Endothelial cell of umbilical vein (primary cell): ENCODE results near the gene RASD1. TPM values are rescaled to one million over a fixed set of nuclear protein-coding genes. Genes with fewer than 3 reads are reported as not detected.

ENCODE experiments used
- BruUV-seq: library from RNA; stranded (reverse); fragments of 400-500 nt; replicated peaks from 2 replicates; lab custom pipeline; 2021; lab: Mats Ljungman, UMichigan
- CTCF ChIA-PET: fragments of 300-600, 350-600 bp; sonication (Branson Sonifier 250); formaldehyde crosslinking; loops from one replicate; lab custom pipeline; 2021; ENCODE audit warnings: antibody characterized with exemption, inconsistent platforms; lab: Charles Lee
- POLR2A ChIA-PET: fragments of 300-600, 350-600 bp; sonication (Branson Sonifier 250); formaldehyde crosslinking; loops from one replicate; lab custom pipeline; 2021; ENCODE audit warnings: antibody characterized with exemption, inconsistent platforms; lab: Charles Lee
- DNase-seq: peaks from one replicate; pipeline ENCODE4 v3.0.0-alpha.2; 2011; ENCODE audit warnings: low read depth, low spot score
- FAIRE-seq: peaks from 2 replicates; lab custom pipeline; 2011; peaks lifted over from hg19 to GRCh38; lab: Jason Lieb, UNC
- H2AFZ ChIP-seq: 2 replicates; pipeline ENCODE4 v1.6.0; 2012; ENCODE audit warnings: low read depth, low read length, control low read depth, inconsistent platforms
- H3K27ac ChIP-seq: 2 replicates; pipeline ENCODE4 v1.5.1; 2011; ENCODE audit warnings: low read depth, mild to moderate bottlenecking, control low read depth, low read length, moderate library complexity; ENCODE audit not compliant: insufficient read depth
- H3K27me3 ChIP-seq, 2 experiments: 2 replicates each; pipeline versions ENCODE4 v1.6.0 to v1.6.1; 2011; ENCODE audit warnings: low read length in 2 of 2, mixed read lengths in 1 of 2; ENCODE audit not compliant: control insufficient read depth in 2 of 2, insufficient read depth in 2 of 2
- H3K36me3 ChIP-seq, 2 experiments: 2 replicates in 1 of 2; 3 replicates in 1 of 2; pipeline ENCODE4 v1.5.1; 2011; ENCODE audit warnings: low read length in 2 of 2, mild to moderate bottlenecking in 1 of 2, moderate library complexity in 1 of 2; ENCODE audit not compliant: control insufficient read depth in 2 of 2, insufficient read depth in 2 of 2; ENCODE audit errors: extremely low read depth in 1 of 2
- H3K4me1 ChIP-seq: 3 replicates; pipeline ENCODE4 v1.5.1; 2011; ENCODE audit warnings: mild to moderate bottlenecking, low read length; ENCODE audit not compliant: control insufficient read depth, insufficient read depth; ENCODE audit errors: extremely low read depth
- H3K4me2 ChIP-seq: 2 replicates; pipeline ENCODE4 v1.6.1; 2011; ENCODE audit warnings: low read length, control low read depth, mixed read lengths; ENCODE audit not compliant: insufficient read depth
- H3K4me3 ChIP-seq, 3 experiments: fragments of 200-600 bp in 1 of 3; sonication (generic), shearing (Covaris generic) in 1 of 3; replicated peaks in 1 of 3; 2 replicates each; pipeline ENCODE4 v1.5.1; 2011 to 2016; ENCODE audit warnings: control low read depth in 3 of 3, low read length in 3 of 3, mild to moderate bottlenecking in 2 of 3, inconsistent platforms in 1 of 3, low read depth in 1 of 3, moderate library complexity in 1 of 3; ENCODE audit not compliant: insufficient read depth in 1 of 3
- H3K79me2 ChIP-seq: 2 replicates; pipeline ENCODE4 v1.6.0; 2012; ENCODE audit warnings: low read length, inconsistent platforms; ENCODE audit not compliant: control insufficient read depth, insufficient read depth
- H3K9ac ChIP-seq: replicated peaks from 2 replicates; pipeline ENCODE3; 2011; ENCODE audit warnings: low read length, control low read depth; ENCODE audit not compliant: insufficient read depth; ENCODE audit errors: extremely low read depth
- H3K9me1 ChIP-seq: replicated peaks from 3 replicates; pipeline ENCODE4 v1.6.0; 2011; ENCODE audit warnings: mild to moderate bottlenecking, low read length; ENCODE audit not compliant: control insufficient read depth, insufficient read depth; ENCODE audit errors: extremely low read depth
- H3K9me3 ChIP-seq: replicated peaks from 2 replicates; pipeline ENCODE4 v1.5.1; 2012; ENCODE audit warnings: low read length, inconsistent platforms; ENCODE audit not compliant: control insufficient read depth, insufficient read depth
- H4K20me1 ChIP-seq: replicated peaks from 2 replicates; pipeline ENCODE3; 2011; ENCODE audit warnings: mild to moderate bottlenecking, low read length; ENCODE audit not compliant: control insufficient read depth, insufficient read depth; ENCODE audit errors: extremely low read depth
- EZH2 ChIP-seq: IDR thresholded peaks from 2 replicates; pipeline ENCODE4 v1.6.1; 2012; ENCODE audit warnings: borderline replicate concordance, low read depth, mild to moderate bottlenecking, moderate library complexity, low read length, inconsistent platforms; ENCODE audit not compliant: severe bottlenecking
- FOS ChIP-seq: IDR thresholded peaks from 2 replicates; pipeline ENCODE4 v1.6.1; 2011; ENCODE audit warnings: mild to moderate bottlenecking, low read length, moderate library complexity, borderline replicate concordance; ENCODE audit not compliant: insufficient read depth
- GATA2 ChIP-seq: IDR thresholded peaks from 2 replicates; pipeline ENCODE4 v1.7.0; 2011; ENCODE audit warnings: low read depth, mild to moderate bottlenecking, moderate library complexity, mixed read lengths, low read length; ENCODE audit not compliant: insufficient read length, insufficient read depth
- JUN ChIP-seq: IDR thresholded peaks from 2 replicates; pipeline ENCODE4 v1.6.1; 2011; ENCODE audit warnings: borderline replicate concordance, low read depth; ENCODE audit not compliant: insufficient read length, insufficient read depth
- MYC ChIP-seq: IDR thresholded peaks from one replicate; pipeline ENCODE4 v1.6.1; 2011; ENCODE audit warnings: mild to moderate bottlenecking, low read depth, low read length
- POLR2A ChIP-seq: IDR thresholded peaks from 2 replicates; pipeline ENCODE4 v1.6.1; 2012; ENCODE audit warnings: low read depth, mild to moderate bottlenecking, control low read depth, low read length
- POLR2AphosphoS5 ChIP-seq: IDR thresholded peaks from 2 replicates; pipeline ENCODE4 v1.6.1; 2012; ENCODE audit warnings: low read depth, mild to moderate bottlenecking, control low read depth, low read length, moderate library complexity; ENCODE audit not compliant: insufficient read depth
- dilution Hi-C: fragments of 300-500 bp; cut with MboI; formaldehyde crosslinking; loops from one replicate; pipeline ENCODE4 v1.15.0; 2019; ENCODE audit warnings: low sequenced_read_pairs; ENCODE audit not compliant: extremely low pct_ligation_motif_present
- intact Hi-C: fragments of 100-400 bp; cut with micrococcal nuclease; formaldehyde crosslinking; loops from one replicate; pipeline ENCODE4 v1.10.0; 2022
- polyA plus RNA-seq, 4 experiments: library from polyadenylated mRNA; depleted of rRNA in 3 of 4; stranded (reverse) in 3 of 4; unstranded in 1 of 4; fragments of >200 nt; gene quantifications; 2 replicates each; pipeline versions ENCODE4 v1.2.1 to v1.2.3, GENCODE V29; 2011 to 2012; ENCODE audit warnings: missing spikeins in 1 of 4
- total RNA-seq: library from RNA; stranded (reverse); gene quantifications from 2 replicates; pipeline ENCODE4 v1.2.3, GENCODE V29; 2021
- TF ChIP-seq, protein P1 (sequence below): IDR thresholded peaks from 2 replicates; pipeline ENCODE4 v1.6.1; 2011; ENCODE audit not compliant: insufficient read depth, insufficient read length
- TF ChIP-seq, protein P2 (sequence below), 2 donors: IDR thresholded peaks; 1 replicate in 1 of 2; 2 replicates in 1 of 2; pipeline ENCODE4 v1.5.1; 2011; ENCODE audit warnings: low read length in 2 of 2, mild to moderate bottlenecking in 2 of 2, moderate library complexity in 2 of 2, control low read depth in 1 of 2, inconsistent platforms in 1 of 2, low read depth in 1 of 2; ENCODE audit not compliant: insufficient read depth in 1 of 2; ENCODE audit errors: extremely low read depth in 1 of 2

The RASD1 gene
- total and polyA plus RNA-seq, 2 donors (not counting 3 experiments of a cell fraction or from before 2014, with no cell fraction given): 4.2 to 15.7 TPM

DNA sequence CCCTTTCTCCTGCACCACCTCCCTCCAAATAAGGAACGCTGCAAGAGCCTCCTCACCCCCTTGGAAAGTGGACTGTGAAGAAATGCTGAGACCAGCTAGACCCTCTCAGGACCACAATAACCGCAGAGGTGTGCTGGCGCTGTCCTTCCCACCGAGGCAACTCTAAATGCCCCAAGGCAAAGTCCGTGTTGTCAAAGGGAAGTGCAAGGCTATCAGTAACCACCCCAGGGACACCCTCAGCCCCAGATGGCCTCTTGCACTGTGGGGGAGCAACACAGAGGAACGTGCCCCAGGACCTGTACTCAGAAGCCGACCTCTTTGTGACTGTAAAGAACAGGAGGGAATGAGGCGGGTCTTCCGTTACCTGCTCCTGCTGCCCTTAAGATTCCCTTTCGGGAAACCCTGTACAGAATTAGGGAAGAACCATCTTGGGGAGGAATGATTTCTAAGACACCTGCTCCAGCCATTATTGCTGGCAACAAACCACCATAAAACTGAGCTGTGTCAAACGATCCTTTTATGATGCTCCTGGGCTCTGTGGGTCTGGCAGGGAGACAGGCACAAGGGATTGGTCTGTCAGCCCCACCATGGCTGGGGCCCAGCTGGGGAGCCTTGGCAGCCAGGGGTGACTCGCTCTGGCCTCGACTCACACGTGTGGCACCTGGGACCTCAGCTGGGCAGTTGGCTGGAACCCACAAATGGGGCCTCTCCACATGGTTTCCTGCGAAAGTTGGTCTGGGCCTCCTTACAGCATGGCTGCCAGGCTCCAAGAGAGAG is 34.0 kb downstream of the RASD1 start:
- ChIA-PET POLR2A (no interaction called here), CTCF (interaction anchor here (0.7 to 1.0 kb wide), 3 partner anchors 17 to 75 kb away, joined by 3 to 4 read pairs (median 4); no protein-coding TSS in a partner anchor)
- DNase-seq: no peak
- FAIRE-seq: no peak
- Histone ChIP-seq H2AFZ (no peak overlapping the region), H3K9me1 (no peaks in the 10 kb centered on the region), H3K27ac (no peak overlapping the region), H3K9ac (no peak overlapping the region), H3K79me2 (no peaks in the 10 kb centered on the region), H4K20me1 (no peaks in the 10 kb centered on the region), H3K9me3 (no peaks in the 10 kb centered on the region), H3K27me3 (peaks cover 21 to 29% of the 10 kb centered on the region in 2 experiments), H3K4me2 (no peak overlapping the region), H3K4me3 (no peak overlapping the region), H3K4me1 (no peaks in the 10 kb centered on the region), H3K36me3 (no peaks in the 10 kb centered on the region)
- BruUV-seq: no TSS peak
- intact Hi-C loops (no loop called here), dilution Hi-C loops (loop anchor here (10.0 kb wide), 1 partner anchor 87 kb away; no protein-coding TSS in a partner anchor)
- TF ChIP-seq, protein P1, sequence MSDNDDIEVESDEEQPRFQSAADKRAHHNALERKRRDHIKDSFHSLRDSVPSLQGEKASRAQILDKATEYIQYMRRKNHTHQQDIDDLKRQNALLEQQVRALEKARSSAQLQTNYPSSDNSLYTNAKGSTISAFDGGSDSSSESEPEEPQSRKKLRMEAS: no peak
- TF ChIP-seq MYC (no peak), POLR2AphosphoS5 (no peak), JUN (no peak), POLR2A (no peak), FOS (no peak), EZH2 (no peak), GATA2 (no peak)
- TF ChIP-seq, protein P2, sequence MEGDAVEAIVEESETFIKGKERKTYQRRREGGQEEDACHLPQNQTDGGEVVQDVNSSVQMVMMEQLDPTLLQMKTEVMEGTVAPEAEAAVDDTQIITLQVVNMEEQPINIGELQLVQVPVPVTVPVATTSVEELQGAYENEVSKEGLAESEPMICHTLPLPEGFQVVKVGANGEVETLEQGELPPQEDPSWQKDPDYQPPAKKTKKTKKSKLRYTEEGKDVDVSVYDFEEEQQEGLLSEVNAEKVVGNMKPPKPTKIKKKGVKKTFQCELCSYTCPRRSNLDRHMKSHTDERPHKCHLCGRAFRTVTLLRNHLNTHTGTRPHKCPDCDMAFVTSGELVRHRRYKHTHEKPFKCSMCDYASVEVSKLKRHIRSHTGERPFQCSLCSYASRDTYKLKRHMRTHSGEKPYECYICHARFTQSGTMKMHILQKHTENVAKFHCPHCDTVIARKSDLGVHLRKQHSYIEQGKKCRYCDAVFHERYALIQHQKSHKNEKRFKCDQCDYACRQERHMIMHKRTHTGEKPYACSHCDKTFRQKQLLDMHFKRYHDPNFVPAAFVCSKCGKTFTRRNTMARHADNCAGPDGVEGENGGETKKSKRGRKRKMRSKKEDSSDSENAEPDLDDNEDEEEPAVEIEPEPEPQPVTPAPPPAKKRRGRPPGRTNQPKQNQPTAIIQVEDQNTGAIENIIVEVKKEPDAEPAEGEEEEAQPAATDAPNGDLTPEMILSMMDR (IDR thresholded peaks at IDR 0.05; ENCODE audit: extremely low read depth in 1 of 2, insufficient read depth in 1 of 2, low read depth in 1 of 2, low read length in 2 of 2): no peak
